Measurements from ENCODE around the gene MYO10. TPM values are rescaled to one million over a fixed set of nuclear protein-coding genes. Genes with fewer than 3 reads are reported as not detected.

Gene MYO10
- total RNA-seq, 3 donors from 2014 or later (not counting 1 experiment from before 2014, with no cell fraction given): 0.83 to 1.2 TPM; not detected in 1

DNA sequence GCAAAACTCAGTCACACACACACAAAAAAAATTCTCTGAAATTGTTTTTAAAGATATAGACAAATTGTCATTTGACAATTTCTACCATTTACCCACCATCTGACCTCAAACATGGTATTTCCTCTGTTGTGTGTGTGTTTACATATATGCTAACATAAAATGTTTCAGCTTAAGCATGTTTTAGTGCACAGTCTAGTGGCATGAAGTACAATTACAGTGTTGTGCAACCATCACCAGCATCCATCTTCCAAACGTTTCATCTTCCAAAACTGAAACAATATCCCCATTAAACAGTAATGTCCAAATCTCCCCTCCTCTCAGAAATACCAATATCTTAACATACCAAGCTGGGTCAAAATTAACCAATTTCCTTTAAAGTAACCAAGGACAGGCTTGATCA lies 65.2 kb downstream of the MYO10 start:
- no peaks in the 10 kb centered on the region for H3K4me1 Mint-ChIP-seq
- 67% methylated on average over 1 of the region's 1 CpG for WGBS (ENCODE audit: insufficient coverage)
- peaks cover 2 to 8% of the 10 kb centered on the region in 2 donors for H3K9me3 Mint-ChIP-seq
- no peaks in the 10 kb centered on the region for H3K27me3 ChIP-seq (ENCODE audit: control insufficient read depth, insufficient read depth, low read length)
- no peak overlapping the region for H3K4me3 ChIP-seq (ENCODE audit: low read length)
- no peaks in the 10 kb centered on the region for H3K27me3 Mint-ChIP-seq (ENCODE audit: low read depth in 2 of 2)
- no peak for TF ChIP-seq CTCF (IDR thresholded peaks at IDR 0.05)
- H3K4me1 ChIP-seq (ENCODE audit: control insufficient read depth, insufficient read depth, low read length): no peaks in the 10 kb centered on the region
- H3K27ac Mint-ChIP-seq: no peak overlapping the region
- DNase-seq: no peak
- ATAC-seq: no peak
- peaks cover 6% of the 10 kb centered on the region for H3K9me3 ChIP-seq (ENCODE audit: control insufficient read depth, insufficient read depth, low read length)
- intact Hi-C loops (cut with micrococcal nuclease): no loop called here
- H3K27ac ChIP-seq (ENCODE audit: low read length): no peak overlapping the region
- no peak overlapping the region for H3K4me3 Mint-ChIP-seq
- no peaks in the 10 kb centered on the region for H3K36me3 ChIP-seq (ENCODE audit: control insufficient read depth, insufficient read depth, low read length)
- no peaks in the 10 kb centered on the region for H3K36me3 Mint-ChIP-seq

DNA sequence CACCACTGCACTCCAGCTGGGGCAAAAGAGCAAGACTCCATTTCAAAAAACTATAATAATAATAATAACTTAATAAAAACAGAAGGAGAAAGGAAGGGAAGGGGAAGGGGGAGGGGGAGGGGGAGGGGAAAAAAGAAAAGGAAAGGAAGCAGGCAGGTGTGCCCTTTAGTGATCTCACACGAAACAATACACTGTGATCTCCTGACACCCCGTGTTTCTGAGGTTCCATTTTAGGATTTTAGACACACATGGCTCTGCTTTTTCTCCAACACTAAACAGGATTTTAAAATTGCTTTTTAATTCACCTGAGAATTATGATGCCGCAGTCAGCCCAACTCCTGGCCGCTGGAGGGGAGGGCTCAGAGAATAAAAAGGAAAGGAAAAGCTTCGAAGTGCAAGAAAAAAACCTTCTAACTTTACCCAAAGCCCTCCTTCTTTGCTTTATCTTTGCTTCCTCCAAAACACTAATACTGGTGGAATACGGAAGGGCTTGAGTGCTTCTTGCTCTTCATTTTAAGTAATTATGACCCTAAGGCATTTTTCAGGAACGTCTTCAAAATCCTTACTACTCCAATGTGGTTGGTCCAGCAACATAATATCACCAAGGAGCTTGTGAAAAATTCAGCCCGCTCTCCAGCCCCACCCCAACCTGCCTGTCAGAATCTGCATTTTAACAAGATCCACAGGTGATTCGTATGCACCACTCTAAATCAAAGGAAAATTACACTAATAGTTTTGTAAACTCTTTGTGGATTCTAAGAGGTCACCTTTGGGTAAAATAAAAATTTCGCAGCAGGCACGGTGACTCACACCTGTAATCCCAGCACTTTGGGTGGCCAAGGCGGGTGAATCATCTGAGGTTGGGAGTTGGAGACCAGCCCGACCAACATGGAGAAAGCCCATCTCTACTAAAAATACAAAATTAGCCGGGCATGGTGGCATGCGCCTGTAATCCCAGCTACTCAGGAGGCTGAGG lies 66.0 kb downstream of the MYO10 start:
- no peak for TF ChIP-seq CTCF (IDR thresholded peaks at IDR 0.05)
- Histone ChIP-seq H3K36me3 (ENCODE audit: control insufficient read depth, insufficient read depth, low read length) (no peaks in the 10 kb centered on the region), H3K27me3 (ENCODE audit: control insufficient read depth, insufficient read depth, low read length) (no peaks in the 10 kb centered on the region), H3K9me3 (ENCODE audit: control insufficient read depth, insufficient read depth, low read length) (peaks cover 6% of the 10 kb centered on the region), H3K27ac (ENCODE audit: low read length) (no peak overlapping the region), H3K4me3 (ENCODE audit: low read length) (no peak overlapping the region), H3K4me1 (ENCODE audit: control insufficient read depth, insufficient read depth, low read length) (no peaks in the 10 kb centered on the region)
- no peaks in the 10 kb centered on the region for H3K4me1 Mint-ChIP-seq
- peaks cover 2 to 8% of the 10 kb centered on the region in 2 donors for H3K9me3 Mint-ChIP-seq
- no peaks in the 10 kb centered on the region for H3K36me3 Mint-ChIP-seq
- no peak overlapping the region for H3K27ac Mint-ChIP-seq
- DNase-seq: no peak
- H3K4me3 Mint-ChIP-seq: no peak overlapping the region
- intact Hi-C loops (cut with micrococcal nuclease): no loop called here
- H3K27me3 Mint-ChIP-seq (ENCODE audit: low read depth in 2 of 2): no peaks in the 10 kb centered on the region
- no peak for ATAC-seq
- 92% methylated on average over 12 of the region's 15 CpGs for WGBS (ENCODE audit: insufficient coverage)

- no peak overlapping the region for H3K27ac Mint-ChIP-seq
- ATAC-seq: no peak
- intact Hi-C loops (cut with micrococcal nuclease): no loop called here
These were observed 68.5 kb downstream of the MYO10 start for GRCh38 chr5:16867577-16867953.

More at GRCh38 chr5:16867577-16867953, 68.5 kb downstream of the MYO10 start:
- H3K27me3 Mint-ChIP-seq (ENCODE audit: low read depth in 2 of 2): no peaks in the 10 kb centered on the region
- DNase-seq: no peak
- Histone ChIP-seq H3K36me3 (ENCODE audit: control insufficient read depth, insufficient read depth, low read length) (no peaks in the 10 kb centered on the region), H3K4me3 (ENCODE audit: low read length) (no peak overlapping the region), H3K9me3 (ENCODE audit: control insufficient read depth, insufficient read depth, low read length) (peaks cover under 1% of the 10 kb centered on the region), H3K27me3 (ENCODE audit: control insufficient read depth, insufficient read depth, low read length) (no peaks in the 10 kb centered on the region), H3K27ac (ENCODE audit: low read length) (no peak overlapping the region), H3K4me1 (ENCODE audit: control insufficient read depth, insufficient read depth, low read length) (no peaks in the 10 kb centered on the region)
- 80% methylated on average over 1 of the region's 3 CpGs for WGBS (ENCODE audit: insufficient coverage)
- H3K9me3 Mint-ChIP-seq: peaks cover 2 to 3% of the 10 kb centered on the region in 2 donors
- no peak for TF ChIP-seq CTCF (IDR thresholded peaks at IDR 0.05)
- H3K36me3 Mint-ChIP-seq: no peaks in the 10 kb centered on the region
- no peak overlapping the region for H3K4me3 Mint-ChIP-seq
- no peaks in the 10 kb centered on the region for H3K4me1 Mint-ChIP-seq

Measured in natural killer cell (primary cell).